CMK (cell line): ENCODE measurements around the gene ZNF644.
"Not testable (repeated sequence)": the region's sequence is repeated elsewhere in the genome, so short reads cannot be mapped to it uniquely, and the experiment has no call there.

Experiments used
- DNase-seq: peaks from one replicate; pipeline ENCODE4 v3.0.0-alpha.2; 2010; ENCODE audit warnings: low read depth

The ZNF644 gene

DNA sequence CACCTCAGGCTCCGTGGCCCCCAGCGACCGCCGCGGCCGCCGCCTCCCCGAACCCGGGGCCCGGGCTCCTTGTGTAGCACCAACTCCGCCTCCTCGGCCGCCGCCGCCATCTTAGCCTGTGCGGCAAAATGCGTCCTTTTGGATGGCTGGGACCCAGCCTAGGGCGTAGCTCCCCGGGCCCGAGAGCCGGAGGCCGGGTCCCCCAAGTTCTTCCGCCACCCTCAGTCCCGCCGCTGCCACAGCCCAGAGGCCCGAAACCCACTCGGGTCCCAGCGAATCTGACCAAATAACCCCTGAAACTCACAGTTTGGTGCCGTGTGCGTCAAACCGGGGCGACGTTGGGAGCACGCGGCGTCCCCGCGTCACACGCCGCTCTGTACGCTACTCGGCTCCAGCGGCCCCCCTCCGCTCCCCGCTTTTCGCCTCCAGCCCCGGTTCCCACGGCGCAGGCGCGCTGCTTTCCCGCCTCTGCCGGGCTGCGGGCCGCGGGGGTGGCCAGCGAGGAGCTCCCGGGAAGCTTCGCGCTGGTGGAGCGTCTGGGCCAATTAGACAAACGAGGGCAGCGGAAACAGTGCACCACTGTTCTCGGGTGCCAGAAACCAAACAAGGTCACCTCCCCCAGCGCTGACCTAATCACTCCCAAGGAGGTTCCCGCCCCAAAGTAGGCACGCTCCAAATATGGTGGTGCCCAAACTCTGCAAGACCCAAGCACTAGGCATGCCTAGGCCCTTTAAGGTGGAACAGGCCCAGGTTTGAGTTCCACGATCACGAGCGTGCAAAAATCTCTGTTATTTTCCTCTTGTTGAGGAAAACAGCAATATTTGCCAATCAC lies at the start of gene ZNF644:
TSS of gene ZNF644 (minus strand) at position 350 of the 832 bp plus-strand sequence. CDS start 39,682 bp downstream, outside the sequence.
- peak; percentile 74 for DNase-seq

GRCh38 chr1:91070298-91070697 lies 48.5 kb upstream of the ZNF644 start:
- no peak for DNase-seq

- no peak for DNase-seq
These were observed 44.7 kb upstream of the ZNF644 start for GRCh38 chr1:91066538-91066937.

DNA sequence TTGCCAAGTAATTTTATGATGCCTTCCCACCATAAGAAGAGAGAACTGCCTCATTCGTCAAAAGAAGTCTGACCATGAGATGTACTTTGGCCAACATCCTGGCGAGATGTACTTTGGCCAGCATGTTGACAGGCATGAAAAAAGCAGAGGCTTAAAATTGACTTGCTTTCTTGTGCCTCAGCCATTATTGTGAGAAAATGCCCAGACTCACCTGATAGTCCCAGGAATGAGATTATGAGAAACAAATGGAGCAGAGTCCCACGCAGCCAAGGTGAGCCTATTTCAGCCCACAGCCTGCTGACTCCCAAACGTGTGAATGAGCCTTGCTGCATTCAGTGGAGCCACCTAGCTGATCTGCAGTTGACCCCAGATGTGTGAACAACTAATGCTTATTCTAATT lies 43.5 kb upstream of the ZNF644 start:
- no peak for DNase-seq

DNA sequence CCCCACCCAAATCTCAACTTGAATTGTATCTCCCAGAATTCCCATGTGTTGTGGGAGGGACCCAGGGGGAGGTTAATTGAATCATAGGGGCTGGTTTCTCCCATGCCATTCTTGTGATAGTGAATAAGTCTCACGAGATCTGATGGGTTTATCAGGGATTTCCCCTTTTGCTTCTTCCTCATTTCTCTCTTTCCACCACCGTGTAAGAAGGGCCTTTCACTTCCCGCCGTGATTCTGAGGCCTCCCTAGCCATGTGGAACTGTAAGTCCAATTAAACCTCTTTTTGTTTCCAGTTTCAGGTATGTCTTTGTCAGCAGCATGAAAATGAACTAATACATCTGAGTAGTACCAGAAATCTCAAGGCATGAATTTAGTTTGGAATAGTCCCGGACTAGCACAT lies 41.6 kb upstream of the ZNF644 start:
- DNase-seq = not testable (repeated sequence)

- no peak for DNase-seq
These were observed 37.3 kb upstream of the ZNF644 start for GRCh38 chr1:91059157-91059556.

- DNase-seq = no peak
These were observed 35.9 kb upstream of the ZNF644 start for GRCh38 chr1:91057784-91058183.

DNA sequence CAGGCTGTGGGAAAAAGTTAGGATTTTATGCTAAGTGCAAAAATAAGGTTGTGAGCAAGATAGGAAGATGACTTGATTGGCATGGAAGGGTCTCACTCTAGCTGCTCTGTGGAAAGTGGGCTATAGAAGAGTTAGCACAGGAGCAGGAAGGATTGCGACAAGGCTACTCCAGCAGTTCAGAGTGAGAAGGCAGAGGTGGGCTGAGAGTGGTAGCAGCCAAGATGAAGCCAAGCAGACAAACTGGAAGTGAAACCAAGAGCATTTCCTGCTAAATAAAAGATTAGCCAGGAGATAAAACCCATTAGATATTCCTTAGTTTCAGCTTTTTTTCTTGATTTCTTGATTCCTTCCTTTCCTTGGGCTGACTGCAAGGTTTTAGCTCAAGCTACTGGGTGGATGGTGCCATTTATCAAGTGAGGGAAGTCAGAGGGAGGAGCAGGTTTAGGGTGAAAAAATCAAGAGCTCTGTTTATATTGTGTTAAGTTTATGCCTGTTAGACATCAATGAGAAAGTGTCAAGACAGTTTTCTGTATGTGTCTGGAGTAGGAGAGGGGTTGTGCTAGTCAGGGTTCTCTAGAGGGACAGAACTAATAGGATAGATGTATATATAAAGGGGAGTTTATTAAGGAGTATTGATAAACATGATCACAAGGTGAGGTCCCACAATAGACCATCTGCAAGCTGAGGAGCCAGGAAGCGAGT lies 33.1 kb upstream of the ZNF644 start:
- DNase-seq = no peak

- no peak for DNase-seq
These were observed 31.8 kb upstream of the ZNF644 start for GRCh38 chr1:91053630-91054029.

DNA sequence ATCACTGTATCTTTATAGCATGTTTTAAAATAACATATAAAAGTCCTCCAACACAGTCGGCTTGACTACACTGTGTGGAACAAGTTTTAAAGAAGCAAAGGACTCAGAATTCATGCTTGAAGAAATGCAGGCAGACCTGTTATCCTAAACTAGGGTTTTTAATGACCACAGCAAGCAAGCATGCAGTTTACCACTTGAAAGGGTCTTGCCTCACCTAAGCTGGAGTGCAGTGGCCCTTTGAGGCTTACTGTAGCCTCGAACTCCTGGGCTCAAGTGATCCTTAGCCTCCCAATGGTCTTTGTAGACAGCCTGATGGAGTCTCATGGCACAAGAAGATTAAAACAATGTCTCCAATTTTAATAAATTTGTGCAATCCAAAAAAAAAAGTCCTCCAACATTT lies 27.7 kb upstream of the ZNF644 start:
- not testable (repeated sequence) for DNase-seq

DNA sequence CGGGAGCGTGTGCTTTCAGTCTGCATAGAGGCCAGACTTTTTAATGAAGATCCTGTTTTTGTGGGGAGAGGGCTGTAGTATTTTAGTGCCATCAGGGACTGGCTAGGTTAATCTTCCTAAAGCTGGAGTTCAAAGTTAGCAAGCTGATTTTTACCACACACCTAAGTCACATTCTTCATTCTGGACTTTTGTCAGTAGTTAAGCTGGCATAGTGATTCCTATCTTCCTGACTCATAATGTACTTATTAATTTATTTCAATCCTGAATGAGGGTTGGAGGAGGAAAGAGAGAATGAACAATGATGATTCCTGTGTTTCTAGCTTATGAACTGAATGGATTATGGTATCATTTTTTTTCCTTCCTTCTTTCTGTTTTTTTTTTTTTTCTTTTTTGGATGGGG lies 24.9 kb upstream of the ZNF644 start:
- DNase-seq = no peak

- no peak for DNase-seq
These were observed 23.4 kb upstream of the ZNF644 start for GRCh38 chr1:91045284-91045683.

DNA sequence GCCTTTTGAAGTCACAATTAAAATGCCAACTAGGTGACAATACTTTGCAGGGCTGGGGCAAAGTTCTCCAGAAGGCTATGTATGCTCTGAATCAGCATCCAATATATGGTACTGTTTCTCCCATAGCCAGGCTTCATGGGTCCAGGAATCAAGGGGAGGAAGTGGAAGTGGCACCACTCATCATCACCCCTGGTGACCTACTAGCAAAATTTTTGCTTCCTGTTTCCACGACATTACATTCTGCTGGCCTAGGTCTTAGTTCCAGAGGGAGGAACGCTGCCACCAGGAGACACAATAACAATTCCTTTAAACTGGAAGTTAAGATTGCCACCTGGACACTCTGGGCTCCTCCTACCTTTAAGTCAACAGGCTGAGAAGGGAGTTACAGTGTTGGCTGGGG lies 22.9 kb upstream of the ZNF644 start:
- not testable (repeated sequence) for DNase-seq

GRCh38 chr1:91042372-91042771 lies 20.5 kb upstream of the ZNF644 start:
- not testable (repeated sequence) for DNase-seq

- DNase-seq = no peak
These were observed 16.7 kb upstream of the ZNF644 start for GRCh38 chr1:91038582-91038981.

- no peak for DNase-seq
These were observed 15.3 kb upstream of the ZNF644 start for GRCh38 chr1:91036894-91037829.

DNA sequence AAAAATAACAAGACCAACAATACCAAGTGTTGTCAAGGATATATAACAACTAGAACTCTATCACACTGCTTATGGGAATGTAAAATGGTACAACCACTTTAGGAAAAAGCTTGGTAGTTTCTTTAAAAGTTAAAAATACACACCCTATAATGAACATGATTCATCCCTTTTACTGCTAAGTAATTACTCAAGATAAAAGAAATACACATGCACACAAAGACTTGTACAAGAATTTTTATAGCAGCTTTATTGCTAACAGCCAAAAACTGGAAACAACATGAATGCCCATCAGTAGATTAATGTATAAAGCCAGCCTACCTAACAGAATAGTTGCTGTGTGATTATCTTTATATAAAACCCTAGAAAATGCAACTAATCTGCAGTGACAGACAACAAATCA lies 10.5 kb upstream of the ZNF644 start:
- DNase-seq = no peak

GRCh38 chr1:91031081-91031480 lies 9.2 kb upstream of the ZNF644 start:
- no peak for DNase-seq

- DNase-seq = no peak
These were observed 4.9 kb upstream of the ZNF644 start for GRCh38 chr1:91026777-91027176.

DNA sequence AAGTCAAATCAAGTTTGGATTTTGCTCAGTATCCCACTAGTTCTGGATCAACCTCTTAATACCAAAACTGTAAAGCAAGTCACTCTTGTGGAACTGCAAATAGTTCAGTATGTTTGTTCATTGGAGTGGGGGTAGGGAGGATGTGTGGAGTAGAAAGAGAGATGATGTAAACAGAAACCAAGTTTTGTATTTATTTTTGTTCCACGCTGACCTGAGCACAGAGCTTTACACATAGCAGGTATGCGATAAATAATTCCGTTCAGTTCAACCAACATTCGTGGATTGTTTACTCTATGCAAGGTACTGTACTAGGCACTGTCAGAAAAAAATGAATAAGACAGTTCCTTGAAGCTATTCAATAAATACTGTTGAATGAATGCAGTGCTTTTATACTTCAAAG lies 4.5 kb upstream of the ZNF644 start:
- DNase-seq = no peak

GRCh38 chr1:91024481-91025119 lies 2.8 kb upstream of the ZNF644 start:
- DNase-seq = no peak

DNA sequence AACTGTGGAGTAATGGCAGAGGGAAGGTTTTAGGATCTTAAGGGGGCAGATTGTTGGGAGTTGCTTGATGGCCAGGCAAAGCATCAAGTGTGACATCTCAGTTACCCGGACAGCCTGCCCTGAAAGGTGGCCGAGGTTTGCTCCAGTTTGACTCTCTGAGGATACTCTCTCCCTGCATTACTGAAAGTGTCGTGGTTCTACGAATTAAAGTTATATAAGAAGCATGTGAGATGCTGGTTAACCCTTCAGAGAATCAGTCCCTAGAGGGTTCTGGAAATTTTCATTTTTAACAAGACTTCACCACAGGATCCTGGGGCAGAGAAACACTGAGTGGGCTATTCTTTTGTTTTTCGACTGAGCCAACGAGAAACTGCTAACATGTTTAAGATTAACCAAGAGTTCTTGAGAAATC lies 689 bp upstream of the ZNF644 start:
- DNase-seq = no peak
